ENCODE results near the gene MTHFD1L. TPM values are rescaled to one million over a fixed set of nuclear protein-coding genes. Genes with fewer than 3 reads are reported as not detected.

MTHFD1L gene
- polyA plus RNA-seq, 3 donors: 0.25 to 1.3 (median 0.39) TPM

GRCh38 chr6:151010071-151010470, 144.6 kb downstream of the MTHFD1L start:
- Histone ChIP-seq H3K27ac (ENCODE audit: low read depth in 1 of 2, low read length in 2 of 2) (no peak overlapping the region), H3K36me3 (replicated peaks in 1 of 2; ENCODE audit: control insufficient read depth in 1 of 2, insufficient read depth in 2 of 2, low read length in 2 of 2) (no peaks in the 10 kb centered on the region), H3K79me2 (ENCODE audit: insufficient read depth, low read length) (no peaks in the 10 kb centered on the region), H3K9ac (ENCODE audit: insufficient read depth, low read length, poor library complexity, severe bottlenecking) (no peak overlapping the region), H3K27me3 (ENCODE audit: control insufficient read depth in 2 of 2, insufficient read depth in 2 of 2, low read length in 2 of 2) (no peaks in the 10 kb centered on the region), H3K9me3 (replicated peaks in 1 of 2; ENCODE audit: control insufficient read depth in 1 of 2, insufficient read depth in 1 of 2, low read length in 2 of 2) (no peaks in the 10 kb centered on the region), H4K20me1 (ENCODE audit: insufficient read depth, low read length) (no peaks in the 10 kb centered on the region), H2AFZ (ENCODE audit: insufficient read depth, low read depth, low read length, poor library complexity, severe bottlenecking) (no peak overlapping the region), H3K4me1 (ENCODE audit: control insufficient read depth in 1 of 2, insufficient read depth in 2 of 2, low read length in 2 of 2) (peaks cover 19% of the 10 kb centered on the region in 2 donors), H3K4me2 (replicated peaks; ENCODE audit: extremely low read depth, low read length, poor library complexity, severe bottlenecking) (no peak overlapping the region), H3K4me3 (replicated peaks in 1 of 3; ENCODE audit: low read depth in 2 of 3, low read length in 3 of 3) (no peak overlapping the region)
- WGBS (ENCODE audit: insufficient coverage): no CpG with 5 or more reads among the region's 5 CpGs
- Mint-ChIP-seq H3K27ac (no peak overlapping the region), H3K9me3 (no peaks in the 10 kb centered on the region), H3K36me3 (no peaks in the 10 kb centered on the region), H3K4me1 (peaks cover 29% of the 10 kb centered on the region), H3K27me3 (ENCODE audit: low read depth in 3 of 3) (no peaks in the 10 kb centered on the region), H3K4me3 (no peak overlapping the region)
- intact Hi-C loops (cut with micrococcal nuclease): loop anchor here in 1 of 2 donors (10.0 kb wide), 1 partner anchor 55 kb away; no protein-coding TSS in a partner anchor
- no peak for TF ChIP-seq CTCF (IDR thresholded peaks at IDR 0.05)
- no peak for DNase-seq

GRCh38 chr6:151012321-151013294, 147.1 kb downstream of the MTHFD1L start:
- Mint-ChIP-seq H3K9me3 (peaks cover 0 to 2% (median 0%) of the 10 kb centered on the region in 7 donors), H3K36me3 (peaks cover 0 to 2% of the 10 kb centered on the region in 2 donors), H3K27me3 (ENCODE audit: low read depth in 3 of 3) (no peaks in the 10 kb centered on the region), H3K4me3 (no peak overlapping the region), H3K27ac (peak overlapping the region in 1 of 7 donors; percentile 30), H3K4me1 (peaks cover 16% of the 10 kb centered on the region)
- Histone ChIP-seq H3K4me2 (replicated peaks; ENCODE audit: extremely low read depth, low read length, poor library complexity, severe bottlenecking) (no peak overlapping the region), H3K9me3 (replicated peaks in 1 of 2; ENCODE audit: control insufficient read depth in 1 of 2, insufficient read depth in 1 of 2, low read length in 2 of 2) (no peaks in the 10 kb centered on the region), H3K79me2 (ENCODE audit: insufficient read depth, low read length) (no peaks in the 10 kb centered on the region), H4K20me1 (ENCODE audit: insufficient read depth, low read length) (no peaks in the 10 kb centered on the region), H3K36me3 (replicated peaks in 1 of 2; ENCODE audit: control insufficient read depth in 1 of 2, insufficient read depth in 2 of 2, low read length in 2 of 2) (no peaks in the 10 kb centered on the region), H3K4me3 (replicated peaks in 1 of 3; ENCODE audit: low read depth in 2 of 3, low read length in 3 of 3) (no peak overlapping the region), H3K4me1 (ENCODE audit: control insufficient read depth in 1 of 2, insufficient read depth in 2 of 2, low read length in 2 of 2) (no peaks in the 10 kb centered on the region), H3K9ac (ENCODE audit: insufficient read depth, low read length, poor library complexity, severe bottlenecking) (no peak overlapping the region), H3K27ac (ENCODE audit: low read depth in 1 of 2, low read length in 2 of 2) (no peak overlapping the region), H2AFZ (ENCODE audit: insufficient read depth, low read depth, low read length, poor library complexity, severe bottlenecking) (no peak overlapping the region), H3K27me3 (ENCODE audit: control insufficient read depth in 2 of 2, insufficient read depth in 2 of 2, low read length in 2 of 2) (no peaks in the 10 kb centered on the region)
- no CpG with 5 or more reads among the region's 7 CpGs for WGBS (ENCODE audit: insufficient coverage)
- TF ChIP-seq CTCF (IDR thresholded peaks at IDR 0.05): no peak
- DNase-seq: no peak
- intact Hi-C loops (cut with micrococcal nuclease): loop anchor here in 1 of 2 donors (10.0 kb wide), 1 partner anchor 52 kb away; no protein-coding TSS in a partner anchor

Data from CD14-positive monocyte (primary cell).